GM19328 (cell line): ENCODE results near the gene TMCO4.

Experiments
- ATAC-seq: cut with Tn5 transposase; IDR thresholded peaks from one replicate; pipeline ENCODE4 v1.9.1; 2021; ENCODE audit warnings: mild to moderate bottlenecking, moderate library complexity; ENCODE audit not compliant: unreplicated experiment

The TMCO4 gene

DNA sequence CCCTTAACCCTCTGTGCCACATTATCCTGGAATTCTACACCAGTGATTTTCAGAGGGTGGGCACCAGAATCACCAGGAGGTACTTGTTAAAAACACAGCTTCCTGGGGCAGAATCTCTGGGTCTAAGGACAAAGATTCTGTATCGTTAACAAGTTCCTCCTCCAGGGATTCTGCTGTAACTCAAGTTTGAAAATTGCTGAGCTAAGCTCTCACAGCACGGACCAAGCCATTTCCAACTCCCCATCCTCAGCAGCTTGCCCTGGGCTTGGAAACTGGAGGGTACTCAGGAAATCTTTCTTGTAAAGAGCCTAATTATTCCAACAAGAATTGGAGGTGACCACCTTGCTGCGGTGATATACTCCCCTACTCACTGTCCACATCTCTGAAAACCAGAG is 48.8 kb downstream of the TMCO4 start:
- no peak for ATAC-seq

DNA sequence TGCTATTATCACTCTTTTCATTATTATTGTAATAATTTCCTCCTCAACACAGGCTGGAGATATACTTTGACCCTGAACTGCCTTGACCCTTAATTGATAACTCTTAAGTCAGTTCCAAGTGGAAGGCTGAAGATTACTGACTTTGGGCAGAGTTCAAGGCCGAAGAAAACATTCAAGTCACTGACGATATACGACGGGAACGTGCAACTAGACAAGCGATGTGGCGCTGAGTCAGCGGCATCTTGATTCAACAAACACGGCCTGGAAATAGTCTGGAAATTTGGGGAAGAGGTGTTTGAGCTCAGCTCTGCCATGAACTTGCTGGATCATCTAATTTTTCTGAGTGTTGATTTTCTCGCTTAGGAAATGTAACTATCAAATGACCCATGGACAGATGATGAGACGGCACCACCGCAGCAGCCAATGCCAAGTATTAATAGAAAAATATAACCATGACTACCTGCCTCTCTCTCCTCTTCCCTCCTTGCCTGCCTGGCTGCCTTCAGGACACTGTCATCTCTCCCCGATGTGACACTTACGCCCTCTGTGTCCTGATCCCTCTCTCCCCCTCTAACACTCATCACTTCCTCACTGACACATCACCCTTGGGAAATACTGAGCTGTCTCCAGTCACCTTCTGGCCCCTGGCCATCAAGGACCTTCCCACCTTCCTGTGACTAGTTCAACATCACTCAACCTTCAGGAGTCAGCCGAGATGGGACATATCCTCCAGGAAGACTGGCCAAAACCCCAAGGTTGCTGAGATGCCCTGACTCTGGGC is 49.4 kb downstream of the TMCO4 start:
- ATAC-seq, result no peak

DNA sequence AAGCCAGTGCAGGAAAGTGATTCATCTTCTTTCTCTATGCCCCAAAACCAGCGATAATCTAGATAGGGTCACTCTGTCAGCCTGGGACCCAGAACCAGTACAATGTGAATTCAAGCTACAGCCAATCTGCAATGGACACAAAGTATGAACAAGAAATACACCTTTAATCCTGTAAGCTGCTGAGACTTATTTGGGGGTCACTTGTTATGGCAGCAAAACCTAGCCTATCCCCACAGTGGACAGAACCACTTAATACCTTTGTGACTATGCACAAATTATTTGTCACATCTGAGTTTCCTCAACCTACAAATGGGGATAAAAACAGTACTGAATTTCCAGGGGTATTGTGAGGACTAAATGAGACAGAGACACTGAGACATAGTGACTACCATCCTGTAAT is 50.0 kb downstream of the TMCO4 start:
- ATAC-seq, result no peak

DNA sequence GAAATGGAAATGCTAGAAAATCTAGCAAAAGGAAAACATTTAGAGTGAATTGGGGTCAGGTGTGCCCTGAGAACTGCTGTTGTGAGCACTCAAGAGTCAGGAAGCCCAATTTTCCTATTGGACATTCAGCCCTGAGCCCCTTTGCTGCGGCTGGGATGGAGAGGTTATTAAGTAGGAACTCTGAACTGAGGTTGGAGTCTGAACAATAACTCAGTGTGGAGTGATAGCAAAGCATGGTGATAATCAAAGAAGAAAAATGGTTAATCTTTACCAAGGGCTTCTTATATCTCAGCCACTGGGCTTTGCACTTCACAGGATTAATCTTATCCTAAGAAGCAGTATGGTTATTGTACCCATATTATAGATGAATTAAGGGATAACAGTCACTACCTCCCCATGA is 52.0 kb downstream of the TMCO4 start:
- ATAC-seq, result no peak

DNA sequence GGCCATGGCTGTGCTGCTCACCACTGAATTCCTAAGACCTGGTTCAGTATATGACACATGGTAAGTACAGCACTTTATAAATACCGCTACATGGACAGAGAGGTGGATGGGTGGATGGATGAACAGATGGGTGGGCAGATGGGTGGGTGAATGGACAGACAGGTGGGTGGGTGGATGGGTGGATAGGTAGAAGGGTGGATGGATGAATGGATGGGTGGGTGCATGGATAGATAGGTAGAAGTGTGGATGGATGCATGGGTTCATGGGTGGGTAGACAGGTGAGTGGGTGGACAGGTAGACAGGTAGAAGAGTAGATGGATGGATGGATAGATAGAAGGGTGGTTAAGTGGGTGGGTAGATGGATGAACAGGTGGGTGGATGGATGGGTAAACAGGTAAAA is 54.8 kb downstream of the TMCO4 start:
- ATAC-seq, result no peak

DNA sequence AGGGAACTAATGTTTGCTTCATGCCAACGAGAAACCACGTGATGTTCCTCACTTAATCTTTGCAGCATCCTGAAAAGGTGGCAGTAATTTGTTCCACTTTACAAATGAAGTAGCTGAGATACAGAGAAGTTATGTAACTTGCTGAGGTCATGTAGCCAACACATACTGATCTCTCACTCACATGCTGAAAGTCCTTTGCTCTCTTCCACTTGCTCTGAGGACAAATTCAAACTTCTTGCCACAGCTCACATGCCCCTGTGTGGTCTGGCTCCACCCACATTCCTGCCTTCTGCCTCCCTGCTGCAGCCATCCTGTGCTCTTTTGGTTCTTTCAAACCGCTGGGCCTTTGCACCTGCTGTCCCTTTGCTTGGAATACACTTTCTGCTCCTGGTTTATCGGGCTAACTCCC is 55.4 kb downstream of the TMCO4 start:
- ATAC-seq, result no peak

DNA sequence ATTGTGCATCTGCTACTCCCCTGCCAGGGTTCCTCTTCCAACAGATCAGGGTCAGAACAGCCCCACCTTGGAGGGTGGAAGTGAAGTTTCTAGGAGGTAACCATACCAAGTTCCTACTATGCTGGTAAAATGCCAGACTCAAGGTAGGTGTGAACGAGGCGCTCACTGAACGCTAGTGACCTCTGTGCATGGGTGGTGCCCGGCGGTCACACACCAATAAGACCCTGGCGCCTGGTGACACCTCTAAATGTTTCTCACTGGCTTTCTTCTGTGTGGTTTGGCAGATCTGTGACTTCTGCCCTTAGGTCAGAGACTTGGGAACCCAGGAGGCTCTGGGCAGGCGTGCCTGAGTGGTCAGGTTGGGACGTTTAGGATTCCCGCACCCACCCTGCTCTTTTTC is 55.9 kb downstream of the TMCO4 start:
- no peak for ATAC-seq

DNA sequence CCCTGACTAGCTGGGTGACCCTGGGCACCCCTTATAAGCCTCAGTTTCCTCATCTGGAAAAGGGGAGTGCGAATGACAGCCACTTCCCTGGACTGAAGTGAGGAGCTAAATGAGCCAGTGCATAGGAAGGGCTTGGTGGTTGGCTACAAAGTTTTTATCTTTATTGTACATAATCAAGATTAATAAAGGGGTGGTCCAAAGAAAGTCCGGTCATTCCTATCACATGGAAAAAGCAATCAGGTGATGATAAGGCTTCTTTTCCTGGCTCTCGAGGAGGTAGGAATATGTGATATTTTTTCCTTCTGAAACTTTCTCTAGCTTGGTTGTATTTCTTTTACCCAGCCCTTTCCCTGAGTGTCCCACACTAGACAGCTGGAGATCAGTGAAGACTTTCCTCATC is 56.5 kb downstream of the TMCO4 start:
- ATAC-seq, result no peak

DNA sequence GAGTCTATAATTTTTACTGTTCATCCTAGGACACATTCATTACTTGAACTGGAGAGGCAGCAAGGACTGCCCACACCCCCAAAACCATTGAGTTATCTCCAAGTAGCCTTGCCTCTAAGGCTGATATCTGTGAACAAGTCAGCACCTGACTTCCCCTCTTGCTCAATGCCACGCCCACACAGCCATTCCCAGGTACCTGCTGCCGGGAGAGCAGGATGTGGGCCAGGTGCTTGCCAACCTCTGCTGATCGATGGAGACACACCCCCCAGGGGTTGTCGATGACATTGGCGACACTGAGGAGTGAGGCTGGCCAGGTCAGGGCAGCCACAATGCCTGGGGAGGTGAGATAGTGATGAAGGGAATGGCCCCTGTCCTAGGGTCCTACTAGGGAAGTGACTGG is 60.1 kb downstream of the TMCO4 start:
- no peak for ATAC-seq

DNA sequence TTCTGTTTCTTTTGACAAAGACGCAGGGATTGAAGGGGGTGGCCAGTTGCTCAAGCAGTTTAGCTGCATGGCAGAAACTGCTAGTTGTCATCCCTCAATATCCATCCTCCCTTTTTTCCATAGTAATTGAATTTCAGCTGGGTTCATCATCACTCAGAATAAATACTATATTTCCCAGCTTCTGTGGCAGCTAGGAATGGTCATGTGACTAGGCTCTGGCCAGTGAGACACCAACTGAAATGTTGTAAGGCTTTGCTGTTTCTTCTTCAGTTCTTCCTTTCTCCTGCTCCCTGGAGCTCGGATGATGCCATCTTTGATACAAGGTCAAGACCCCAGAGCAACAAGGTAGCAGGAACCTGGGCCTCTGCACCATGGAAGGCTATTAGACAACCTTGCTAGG is 61.0 kb downstream of the TMCO4 start:
- ATAC-seq, result no peak

DNA sequence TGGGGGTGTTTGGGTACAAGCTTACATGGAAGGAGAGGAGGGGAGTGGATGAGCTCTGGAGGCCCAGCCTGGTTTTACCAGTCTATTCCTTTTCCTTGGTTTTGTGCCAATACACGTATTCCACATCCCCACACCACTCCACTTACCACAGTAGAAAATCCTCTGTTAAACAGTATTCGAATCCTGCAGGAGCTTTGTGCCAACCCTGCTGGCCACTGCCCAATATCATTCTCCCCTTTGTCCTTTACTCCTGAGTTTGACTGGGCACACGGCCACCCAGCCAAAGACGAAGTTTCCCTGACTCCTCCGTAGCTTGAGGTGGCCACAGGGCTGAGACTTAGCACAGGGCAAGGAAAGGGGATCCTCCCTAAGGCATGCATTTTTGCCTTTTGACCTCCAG is 61.6 kb downstream of the TMCO4 start:
- no peak for ATAC-seq

DNA sequence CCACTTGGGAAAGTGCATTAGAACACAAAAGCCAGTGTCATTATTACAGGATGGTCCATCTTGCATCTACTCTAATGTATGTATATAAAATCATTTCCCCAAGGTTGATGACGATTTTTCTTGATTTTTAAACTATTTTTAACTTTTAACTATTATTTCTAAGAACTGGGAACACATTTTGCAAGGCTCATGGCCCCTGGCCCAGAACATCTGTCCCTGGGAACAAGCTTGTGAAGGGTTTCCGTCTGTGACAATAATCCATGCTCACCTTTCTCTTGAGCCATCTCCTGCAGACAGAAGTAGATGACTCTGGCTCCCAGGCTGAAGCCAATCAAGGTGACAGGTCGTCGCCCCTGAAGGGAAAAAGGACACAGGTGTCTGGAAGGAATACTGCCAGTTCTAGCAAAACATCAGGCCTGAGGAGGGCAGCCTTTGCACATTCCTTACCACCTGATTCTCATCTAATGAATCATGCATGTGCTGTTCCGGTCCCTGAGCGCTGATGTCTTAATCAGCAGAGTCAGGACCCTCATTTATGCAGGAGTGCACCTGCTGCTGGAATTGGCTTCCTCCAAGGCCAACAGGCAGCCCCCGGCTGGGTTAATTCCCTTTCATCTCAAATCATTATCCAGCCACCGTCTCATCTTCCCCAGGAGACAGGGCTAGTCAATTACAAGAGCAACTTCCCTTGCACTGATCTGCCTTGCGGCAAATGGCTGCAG is 62.5 kb downstream of the TMCO4 start:
- no peak for ATAC-seq

DNA sequence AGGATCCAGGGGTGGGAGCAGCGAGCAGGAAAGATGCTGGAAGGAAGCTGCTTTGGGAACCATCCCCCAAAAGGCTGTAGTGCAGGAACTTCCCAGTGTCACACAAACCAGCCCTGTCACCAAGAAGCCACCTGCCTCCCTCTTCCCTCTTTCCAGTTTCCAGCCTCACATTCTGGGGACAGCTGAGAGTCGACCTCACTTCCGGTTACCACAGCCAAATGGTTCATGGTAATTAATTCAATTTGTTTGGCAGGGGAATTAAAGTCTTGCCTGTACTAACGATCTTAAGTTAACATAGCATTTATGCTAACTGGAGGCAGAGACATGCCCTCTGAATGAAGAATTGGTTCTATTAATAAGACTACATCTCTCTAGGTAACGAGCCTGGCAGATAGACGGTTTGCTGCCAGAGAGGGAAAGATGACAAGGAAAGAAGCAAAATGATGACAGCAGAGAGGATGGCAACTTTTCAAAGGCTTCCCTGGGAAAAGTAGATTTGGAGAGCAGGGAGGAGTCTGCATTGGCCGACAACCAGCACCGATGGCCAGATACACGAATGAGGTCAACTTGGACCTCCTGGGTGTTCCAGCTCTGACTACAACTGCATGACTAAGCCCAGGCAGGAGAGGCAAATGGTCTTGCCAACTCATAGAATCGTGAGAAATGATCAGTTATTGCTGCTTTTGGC is 64.1 kb downstream of the TMCO4 start:
- ATAC-seq, result no peak

DNA sequence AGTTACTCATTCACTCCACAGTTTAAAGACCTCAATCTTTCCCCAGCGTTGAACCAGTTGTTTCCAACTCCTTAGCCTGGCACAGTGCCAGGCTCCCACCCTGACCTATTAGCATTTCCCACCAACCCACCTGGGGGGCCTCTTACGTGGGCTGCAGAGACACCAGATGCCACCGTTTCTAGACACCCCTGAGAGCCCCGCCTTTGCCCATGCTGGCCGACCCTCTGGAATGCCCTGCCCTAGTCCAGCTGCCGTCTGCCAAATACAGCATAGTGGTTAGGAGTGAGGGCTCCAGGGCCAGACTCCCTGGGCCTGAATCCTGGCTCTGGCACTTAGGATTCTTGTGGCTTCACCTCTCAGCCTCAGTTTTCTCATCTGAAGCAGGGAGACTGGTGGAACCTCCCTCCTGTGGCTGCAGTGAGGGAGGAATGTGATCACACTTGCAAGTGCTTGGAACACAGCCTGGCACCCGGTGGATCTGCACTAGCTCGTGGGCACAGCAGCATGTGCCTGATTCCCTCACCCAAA is 65.2 kb downstream of the TMCO4 start:
- no peak for ATAC-seq

DNA sequence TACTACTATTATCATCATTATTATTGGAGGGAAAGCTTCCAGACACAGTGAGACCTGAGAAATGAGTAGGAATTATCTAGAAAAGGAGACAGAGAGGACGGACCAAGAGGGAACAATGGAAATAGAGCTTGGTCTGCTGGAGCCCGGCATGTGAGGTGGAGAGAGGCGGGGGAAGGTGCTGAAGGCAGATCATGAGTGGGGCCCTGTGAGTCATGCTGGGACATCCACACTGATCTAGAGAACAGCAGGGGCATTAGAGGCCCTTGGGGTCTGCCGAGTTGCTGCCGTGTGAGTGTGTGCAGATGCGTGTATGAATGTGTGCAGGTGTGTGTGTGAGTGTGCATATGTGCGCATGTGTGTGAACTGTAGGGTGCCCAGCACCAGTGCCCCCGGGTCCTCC is 65.7 kb downstream of the TMCO4 start:
- ATAC-seq, result no peak

DNA sequence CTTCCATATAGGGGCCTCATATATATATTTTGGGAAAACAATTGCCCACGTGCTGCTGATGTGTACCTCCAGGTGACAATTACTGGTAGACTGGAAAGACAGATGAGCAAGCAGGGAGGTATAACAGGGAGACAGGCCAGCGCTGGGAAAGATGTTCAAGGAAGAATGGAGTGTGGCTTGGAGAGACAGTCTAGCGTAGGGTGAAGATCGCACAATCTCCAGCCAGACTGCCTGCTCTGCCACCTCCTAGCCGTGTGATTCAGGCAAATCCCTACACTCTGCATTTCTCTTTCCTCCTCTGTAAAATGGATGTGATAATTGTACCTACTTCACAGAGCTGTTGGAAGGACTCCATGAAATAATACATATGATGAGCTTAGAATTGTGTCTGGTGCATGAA is 66.1 kb downstream of the TMCO4 start:
- no peak for ATAC-seq

DNA sequence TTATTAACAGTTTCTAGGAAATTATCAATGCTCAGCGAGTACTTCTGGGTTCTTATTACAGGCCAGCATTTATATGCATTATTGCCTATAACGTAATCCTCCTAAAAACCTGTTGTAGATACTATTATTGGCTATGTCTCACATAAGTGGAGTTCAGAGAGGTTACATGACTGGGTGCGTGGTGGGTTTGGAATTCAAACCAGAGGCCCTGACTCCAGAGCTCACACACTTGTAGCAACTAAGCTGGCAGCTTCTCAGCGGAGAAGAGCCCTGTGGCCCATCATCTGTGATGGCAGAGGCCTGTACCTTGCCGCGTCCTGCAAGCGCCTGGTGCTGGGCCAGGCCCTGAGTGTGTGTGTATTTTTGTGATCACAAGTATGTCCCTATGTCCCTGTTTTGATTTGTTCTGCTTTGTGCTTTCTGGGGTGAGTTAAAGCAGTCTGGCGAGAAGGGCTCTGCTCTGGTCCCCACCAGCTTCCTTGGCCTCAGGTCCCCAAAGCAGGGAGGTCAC is 68.3 kb downstream of the TMCO4 start:
- no peak for ATAC-seq

DNA sequence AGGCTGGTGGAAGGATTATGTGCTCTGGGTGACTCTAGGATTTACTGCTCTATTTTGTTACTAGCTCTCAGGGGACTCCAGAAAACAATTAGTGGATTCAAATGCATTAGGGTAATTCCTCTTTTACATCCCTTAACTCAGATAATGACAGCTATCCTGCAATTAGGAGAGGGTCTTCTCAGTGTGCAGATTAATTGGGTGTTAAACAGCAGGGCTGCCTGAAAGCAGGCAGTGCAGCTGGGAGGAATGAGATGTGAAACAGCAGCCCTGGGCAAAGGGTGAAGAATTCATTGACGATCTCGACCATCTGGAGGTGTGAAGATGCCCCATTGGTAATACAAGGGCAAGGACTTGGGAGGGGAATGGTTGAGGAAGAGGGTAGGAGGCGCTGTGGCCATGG is 68.9 kb downstream of the TMCO4 start:
- ATAC-seq, result no peak

DNA sequence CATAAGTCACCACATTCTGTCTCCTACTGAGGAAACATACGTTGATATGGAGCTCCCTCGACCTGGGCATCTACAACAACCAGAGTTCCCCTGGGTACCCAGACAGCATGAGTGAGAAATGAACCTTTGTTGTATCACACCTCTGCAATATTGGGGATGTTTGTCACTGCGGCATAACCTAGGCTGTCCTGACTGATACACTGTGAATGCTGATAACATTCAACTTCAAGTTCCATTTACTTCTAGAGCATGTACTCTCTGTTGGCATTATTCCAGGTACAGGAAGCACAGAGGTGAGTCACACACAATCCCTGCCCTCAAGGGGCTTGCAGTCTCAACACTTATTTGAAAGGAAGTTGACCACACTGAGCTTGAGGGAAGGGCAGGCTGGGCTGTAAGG is 69.5 kb downstream of the TMCO4 start:
- no peak for ATAC-seq

DNA sequence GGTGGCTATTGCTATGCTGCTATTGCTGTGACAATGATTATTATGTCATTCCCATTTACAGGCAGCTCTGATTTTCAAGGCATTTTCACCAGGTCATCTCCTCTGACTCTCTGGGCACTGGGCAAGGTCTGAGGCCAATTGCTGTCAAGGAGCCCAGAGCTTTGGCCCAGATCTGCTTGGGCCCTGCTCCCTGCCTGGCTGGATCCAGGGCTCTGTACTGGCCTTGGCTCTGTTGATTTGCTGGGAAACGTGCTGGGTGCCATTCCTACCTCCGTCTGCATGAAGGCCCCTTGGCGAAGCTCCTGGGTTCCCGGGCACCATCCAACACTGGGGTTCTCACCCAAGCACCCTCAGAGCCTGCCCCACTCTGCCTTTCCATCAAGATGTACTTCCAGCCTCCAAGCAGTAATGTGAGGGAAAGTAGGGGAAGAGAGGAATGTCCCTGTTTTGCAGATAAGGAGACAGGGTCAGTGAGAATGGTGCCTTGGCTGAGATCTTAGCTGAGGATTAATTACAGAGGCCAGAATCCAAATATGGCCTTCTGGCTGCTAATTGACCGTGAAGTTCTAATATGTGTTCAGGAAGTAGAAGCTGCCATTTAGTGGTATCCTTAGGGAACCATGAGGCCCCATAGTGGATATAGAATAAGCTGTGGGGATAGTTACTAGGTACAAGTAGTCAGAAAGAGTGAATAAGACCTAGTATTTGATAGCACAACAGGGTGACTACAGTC is 71.1 kb downstream of the TMCO4 start:
- ATAC-seq, result no peak

DNA sequence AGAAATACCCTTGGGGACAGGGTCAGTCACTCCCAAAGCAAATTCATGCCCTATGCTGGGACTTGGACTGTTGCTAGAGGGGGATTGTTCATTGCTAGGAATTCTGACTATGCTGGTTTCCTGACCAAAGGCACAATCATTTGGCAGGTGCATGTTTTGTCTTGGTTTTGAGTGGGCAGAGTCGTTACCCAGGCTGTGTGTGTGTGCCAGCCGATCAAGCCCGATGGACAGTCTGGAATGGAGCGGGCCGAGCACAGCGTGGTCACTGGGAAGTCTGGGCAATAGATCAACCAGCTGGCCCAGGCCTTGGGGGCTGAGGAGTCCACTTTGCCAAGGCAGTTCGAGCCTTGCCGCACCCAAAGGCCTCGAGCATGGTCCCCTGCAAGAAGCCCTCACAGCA is 74.1 kb downstream of the TMCO4 start:
- no peak for ATAC-seq
